GM10266 (cell line): ENCODE measurements around the gene RIPOR1.

ENCODE experiments used
- DNase-seq: peaks from one replicate; pipeline ENCODE4 v3.0.0; 2012; ENCODE audit errors: extremely low spot score
- CTCF ChIP-seq: IDR thresholded peaks from 2 replicates; pipeline ENCODE4 v1.5.1; 2012; ENCODE audit warnings: mild to moderate bottlenecking, low read depth; ENCODE audit not compliant: control insufficient read depth, insufficient read depth; ENCODE audit errors: missing control alignments

Gene RIPOR1

GRCh38 chr16:67551091-67551490, 22.5 kb downstream of the RIPOR1 start:
- TF ChIP-seq CTCF = no peak
- DNase-seq = no peak

GRCh38 chr16:67551972-67552371, 23.3 kb downstream of the RIPOR1 start:
- TF ChIP-seq CTCF = no peak
- no peak for DNase-seq

- DNase-seq = no peak
- no peak for TF ChIP-seq CTCF
Measured at GRCh38 chr16:67552476-67552875, 23.8 kb downstream of the RIPOR1 start.

GRCh38 chr16:67555795-67556212, 27.2 kb downstream of the RIPOR1 start:
- no peak for TF ChIP-seq CTCF
- no peak for DNase-seq

- no peak for DNase-seq
- no peak for TF ChIP-seq CTCF
Measured at GRCh38 chr16:67558859-67559258, 30.2 kb downstream of the RIPOR1 start.

GRCh38 chr16:67560827-67561342, 32.3 kb downstream of the RIPOR1 start:
- no peak for DNase-seq
- no peak for TF ChIP-seq CTCF

GRCh38 chr16:67561501-67561823, 32.8 kb downstream of the RIPOR1 start:
- TF ChIP-seq CTCF = no peak
- DNase-seq = no peak
